ENCODE data around the gene WDR27.

WDR27 gene

GRCh38 chr6:169420912-169421543, 280.8 kb downstream of the WDR27 start:
- Histone ChIP-seq H4K20me1 (ENCODE audit: insufficient read depth, low read length) (no peaks in the 10 kb centered on the region), H3K36me3 (ENCODE audit: insufficient read depth, low read length) (no peaks in the 10 kb centered on the region), H3K79me2 (ENCODE audit: insufficient read depth, low read length) (no peaks in the 10 kb centered on the region), H3K27me3 (ENCODE audit: insufficient read depth, low read length) (no peaks in the 10 kb centered on the region), H3K4me3 (ENCODE audit: low read depth, low read length, poor library complexity, severe bottlenecking) (no peak overlapping the region), H3K4me1 (ENCODE audit: insufficient read depth, low read length, severe bottlenecking) (no peaks in the 10 kb centered on the region), H3K27ac (ENCODE audit: low read depth, low read length, poor library complexity, severe bottlenecking) (no peak overlapping the region), H3K4me2 (ENCODE audit: low read length) (no peak overlapping the region), H2AFZ (ENCODE audit: low read length) (no peak overlapping the region), H3K9me3 (ENCODE audit: low read length) (no peaks in the 10 kb centered on the region), H3K9me2 (ENCODE audit: low read depth, low read length) (no peaks in the 10 kb centered on the region), H3K9ac (ENCODE audit: low read length) (no peak overlapping the region), H3F3A (ENCODE audit: insufficient read depth, low read length) (no peaks in the 10 kb centered on the region)
- TF ChIP-seq CTCF (IDR thresholded peaks at IDR 0.05; ENCODE audit: low read length) (peak; percentile 31; the same call in 1 of the 2 replicates), EZH2 (IDR thresholded peaks at IDR 0.05; ENCODE audit: borderline replicate concordance, low read length) (no peak)

- H3F3A ChIP-seq (ENCODE audit: insufficient read depth, low read length), result no peaks in the 10 kb centered on the region
- no peak overlapping the region for H3K4me2 ChIP-seq (ENCODE audit: low read length)
- H3K79me2 ChIP-seq (ENCODE audit: insufficient read depth, low read length), result no peaks in the 10 kb centered on the region
- H4K20me1 ChIP-seq (ENCODE audit: insufficient read depth, low read length), result no peaks in the 10 kb centered on the region
- H3K36me3 ChIP-seq (ENCODE audit: insufficient read depth, low read length), result no peaks in the 10 kb centered on the region
- no peaks in the 10 kb centered on the region for H3K4me1 ChIP-seq (ENCODE audit: insufficient read depth, low read length, severe bottlenecking)
- H3K9me2 ChIP-seq (ENCODE audit: low read depth, low read length), result no peaks in the 10 kb centered on the region
- TF ChIP-seq EZH2 (IDR thresholded peaks at IDR 0.05; ENCODE audit: borderline replicate concordance, low read length) (no peak), CTCF (IDR thresholded peaks at IDR 0.05; ENCODE audit: low read length) (no peak)
- 0 out of 2 replicates have a peak, but pooled peaks cover 9% of the 10 kb centered on the region for H3K27me3 ChIP-seq (ENCODE audit: insufficient read depth, low read length)
- no peak overlapping the region for H2AFZ ChIP-seq (ENCODE audit: low read length)
- H3K9me3 ChIP-seq (ENCODE audit: low read length), result 0 out of 2 replicates have a peak, but pooled peaks cover 2% of the 10 kb centered on the region
- H3K4me3 ChIP-seq (ENCODE audit: low read depth, low read length, poor library complexity, severe bottlenecking), result no peak overlapping the region
- H3K27ac ChIP-seq (ENCODE audit: low read depth, low read length, poor library complexity, severe bottlenecking), result no peak overlapping the region
- H3K9ac ChIP-seq (ENCODE audit: low read length), result no peak overlapping the region
Measured at GRCh38 chr6:169417101-169417500, 284.7 kb downstream of the WDR27 start.

GRCh38 chr6:169416249-169416648, 285.6 kb downstream of the WDR27 start:
- TF ChIP-seq EZH2 (IDR thresholded peaks at IDR 0.05; ENCODE audit: borderline replicate concordance, low read length) (no peak), CTCF (IDR thresholded peaks at IDR 0.05; ENCODE audit: low read length) (no peak)

More at GRCh38 chr6:169416249-169416648, 285.6 kb downstream of the WDR27 start:
- Histone ChIP-seq H3F3A (ENCODE audit: insufficient read depth, low read length) (no peaks in the 10 kb centered on the region), H3K79me2 (ENCODE audit: insufficient read depth, low read length) (no peaks in the 10 kb centered on the region), H3K36me3 (ENCODE audit: insufficient read depth, low read length) (no peaks in the 10 kb centered on the region), H4K20me1 (ENCODE audit: insufficient read depth, low read length) (no peaks in the 10 kb centered on the region), H3K9ac (ENCODE audit: low read length) (no peak overlapping the region), H3K27ac (ENCODE audit: low read depth, low read length, poor library complexity, severe bottlenecking) (no peak overlapping the region), H3K9me3 (ENCODE audit: low read length) (0 out of 2 replicates have a peak, but pooled peaks cover 2% of the 10 kb centered on the region), H3K4me1 (ENCODE audit: insufficient read depth, low read length, severe bottlenecking) (no peaks in the 10 kb centered on the region), H2AFZ (ENCODE audit: low read length) (no peak overlapping the region), H3K9me2 (ENCODE audit: low read depth, low read length) (no peaks in the 10 kb centered on the region), H3K4me2 (ENCODE audit: low read length) (no peak overlapping the region), H3K27me3 (ENCODE audit: insufficient read depth, low read length) (0 out of 2 replicates have a peak, but pooled peaks cover 9% of the 10 kb centered on the region), H3K4me3 (ENCODE audit: low read depth, low read length, poor library complexity, severe bottlenecking) (no peak overlapping the region)
